GM06990 (cell line): ENCODE measurements around the gene RNPC3.
"Not testable (repeated sequence)": the region's sequence is repeated elsewhere in the genome, so short reads cannot be mapped to it uniquely, and the experiment has no call there.

Experiments
- DNase-seq: peaks from one replicate; pipeline ENCODE4 v3.0.0-alpha.2; 2011; ENCODE audit not compliant: insufficient read length; ENCODE audit errors: extremely low read depth
- H3K27me3 ChIP-seq: replicated peaks from 2 replicates; pipeline ENCODE4 v1.6.0; 2011; ENCODE audit warnings: low read length; ENCODE audit not compliant: control insufficient read depth, insufficient read depth
- H3K36me3 ChIP-seq: 2 replicates; pipeline ENCODE4 v1.5.1; 2011; ENCODE audit warnings: low read length; ENCODE audit not compliant: control insufficient read depth, insufficient read depth
- H3K4me3 ChIP-seq: replicated peaks from 2 replicates; pipeline ENCODE4 v1.5.1; 2011; ENCODE audit warnings: low read depth, mild to moderate bottlenecking, control low read depth, low read length
- TF ChIP-seq, protein P1 (sequence below): IDR thresholded peaks from 2 replicates; pipeline ENCODE4 v1.5.1; 2011; ENCODE audit warnings: low read length, control low read depth, mild to moderate bottlenecking, inconsistent platforms; ENCODE audit not compliant: insufficient read depth, poor library complexity, severe bottlenecking

Gene RNPC3

DNA sequence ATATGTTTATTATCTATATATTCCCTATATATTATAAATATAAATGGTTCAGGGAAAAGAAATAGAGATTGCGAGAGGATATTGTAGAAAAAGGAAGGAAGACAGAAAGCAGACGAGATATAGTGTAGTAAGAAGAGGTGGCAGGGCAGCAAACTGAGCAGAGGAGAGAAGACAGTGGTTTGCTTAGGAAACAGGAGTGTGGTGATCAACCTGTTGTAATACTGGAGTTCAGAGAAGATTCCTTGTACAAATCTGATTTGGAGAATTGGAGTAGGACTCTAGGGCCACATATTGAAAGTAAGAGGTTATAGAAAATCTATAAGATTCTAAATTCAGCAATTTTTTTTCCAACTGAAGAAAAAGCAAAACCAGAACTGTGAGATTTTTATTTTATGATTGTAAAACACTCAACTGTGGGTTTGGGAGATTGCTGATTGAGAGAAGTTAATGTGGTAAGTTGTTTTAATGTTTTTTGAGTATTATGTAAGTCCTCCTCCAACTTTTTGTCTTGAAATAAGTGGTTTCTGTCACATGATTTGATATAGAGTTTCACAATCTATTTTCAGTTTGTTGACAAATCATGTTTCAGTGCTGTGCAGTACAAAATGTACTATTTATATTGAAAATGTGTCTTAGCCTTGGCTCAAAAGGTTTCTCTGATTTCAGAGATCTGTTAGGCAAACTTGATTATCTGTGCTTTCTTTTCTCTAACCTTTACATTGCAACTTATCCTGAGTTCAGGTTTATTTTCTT is 36.3 kb downstream of the RNPC3 start:
- H3K36me3 ChIP-seq: no peaks in the 10 kb centered on the region
- no peaks in the 10 kb centered on the region for H3K27me3 ChIP-seq
- no peak overlapping the region for H3K4me3 ChIP-seq
- DNase-seq: peak; percentile 17
- TF ChIP-seq, protein P1, sequence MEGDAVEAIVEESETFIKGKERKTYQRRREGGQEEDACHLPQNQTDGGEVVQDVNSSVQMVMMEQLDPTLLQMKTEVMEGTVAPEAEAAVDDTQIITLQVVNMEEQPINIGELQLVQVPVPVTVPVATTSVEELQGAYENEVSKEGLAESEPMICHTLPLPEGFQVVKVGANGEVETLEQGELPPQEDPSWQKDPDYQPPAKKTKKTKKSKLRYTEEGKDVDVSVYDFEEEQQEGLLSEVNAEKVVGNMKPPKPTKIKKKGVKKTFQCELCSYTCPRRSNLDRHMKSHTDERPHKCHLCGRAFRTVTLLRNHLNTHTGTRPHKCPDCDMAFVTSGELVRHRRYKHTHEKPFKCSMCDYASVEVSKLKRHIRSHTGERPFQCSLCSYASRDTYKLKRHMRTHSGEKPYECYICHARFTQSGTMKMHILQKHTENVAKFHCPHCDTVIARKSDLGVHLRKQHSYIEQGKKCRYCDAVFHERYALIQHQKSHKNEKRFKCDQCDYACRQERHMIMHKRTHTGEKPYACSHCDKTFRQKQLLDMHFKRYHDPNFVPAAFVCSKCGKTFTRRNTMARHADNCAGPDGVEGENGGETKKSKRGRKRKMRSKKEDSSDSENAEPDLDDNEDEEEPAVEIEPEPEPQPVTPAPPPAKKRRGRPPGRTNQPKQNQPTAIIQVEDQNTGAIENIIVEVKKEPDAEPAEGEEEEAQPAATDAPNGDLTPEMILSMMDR: no peak

DNA sequence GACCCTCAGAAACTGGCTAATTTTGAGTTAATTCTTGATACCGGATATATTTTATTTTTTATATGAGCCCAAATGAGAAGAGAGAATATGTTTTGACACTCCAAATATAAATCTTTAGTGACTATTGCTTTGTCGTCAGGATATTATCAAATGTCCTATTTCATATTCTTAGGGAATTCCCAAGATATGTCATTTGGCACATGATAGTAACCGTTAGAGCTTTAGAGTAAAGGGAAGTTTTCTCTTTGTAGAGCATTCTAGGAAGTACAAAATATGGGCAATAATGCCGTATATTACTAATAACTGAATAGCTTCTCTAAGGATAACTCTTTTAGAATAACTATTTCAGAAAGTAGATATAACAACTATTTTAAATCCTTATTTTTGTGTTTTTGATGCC is 37.6 kb downstream of the RNPC3 start:
- Histone ChIP-seq H3K4me3 (no peak overlapping the region), H3K36me3 (no peaks in the 10 kb centered on the region), H3K27me3 (no peaks in the 10 kb centered on the region)
- TF ChIP-seq, protein P1: no peak
- no peak for DNase-seq

DNA sequence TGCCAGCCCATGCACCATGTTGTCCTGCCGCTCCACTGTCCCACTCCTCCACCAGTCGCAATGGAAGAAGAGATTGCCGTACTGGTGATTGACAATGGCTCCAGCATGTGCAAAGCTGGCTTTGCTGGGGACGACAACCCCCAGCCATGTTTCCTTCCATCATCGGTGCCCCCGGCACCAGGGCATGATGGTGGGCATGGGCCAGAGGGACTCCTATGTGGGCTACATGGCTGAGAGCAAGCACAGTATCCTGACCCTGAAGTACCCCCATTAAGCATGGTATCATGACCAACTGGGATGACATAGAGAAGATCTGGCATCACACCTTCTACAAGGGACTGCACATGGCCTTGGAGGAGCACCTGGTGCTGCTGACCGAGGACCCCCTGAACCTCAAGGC is 44.0 kb downstream of the RNPC3 start:
- no peak for DNase-seq
- Histone ChIP-seq H3K27me3 (no peaks in the 10 kb centered on the region), H3K36me3 (no peaks in the 10 kb centered on the region; the same call in 1 of the 2 replicates), H3K4me3 (no peak overlapping the region)
- TF ChIP-seq, protein P1: no peak

DNA sequence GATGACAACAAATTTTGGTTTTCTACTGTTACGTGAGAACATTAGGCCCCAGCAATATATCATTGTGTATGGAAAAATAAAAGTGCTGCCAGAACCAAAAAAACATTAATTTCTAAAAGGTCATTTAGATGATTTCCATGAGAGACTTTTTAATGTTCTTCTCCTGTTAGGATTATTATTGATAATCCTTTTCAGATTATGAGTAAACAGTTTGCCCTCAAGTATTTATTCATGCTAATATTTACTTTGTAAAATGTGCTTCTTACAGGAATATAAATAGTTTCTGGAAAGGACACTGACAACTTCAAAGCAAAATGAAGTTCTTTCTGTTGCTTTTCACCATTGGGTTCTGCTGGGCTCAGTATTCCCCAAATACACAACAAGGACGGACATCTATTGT is 45.8 kb downstream of the RNPC3 start, which contains the start of gene AMY2B:
TSS of gene AMY2B (plus strand) at position 301 of the 400 bp plus-strand sequence. CDS start at position 315, 14 bp downstream.
- not testable (repeated sequence) for H3K4me3 ChIP-seq, DNase-seq, H3K36me3 ChIP-seq, H3K27me3 ChIP-seq

DNA sequence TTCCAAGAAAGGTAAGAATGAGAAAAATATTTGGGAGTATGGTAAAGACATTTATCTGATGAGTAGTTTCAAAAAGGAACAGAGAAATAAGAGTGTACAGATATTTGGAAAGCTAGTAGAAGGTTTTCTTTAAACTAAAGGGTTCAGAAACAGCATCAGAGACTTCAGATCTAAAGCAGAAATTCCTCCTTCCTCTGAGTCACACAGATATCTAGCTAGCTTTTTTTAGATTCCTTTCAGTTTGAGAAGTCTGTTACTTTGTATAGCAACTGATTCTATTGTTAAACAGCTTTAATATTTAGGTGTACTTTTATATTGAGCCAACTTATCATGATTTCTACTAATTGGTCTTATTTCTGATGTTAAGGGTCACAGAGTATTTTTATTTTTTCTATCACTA is 50.6 kb downstream of the RNPC3 start:
- H3K4me3 ChIP-seq: no peak overlapping the region
- TF ChIP-seq, protein P1: no peak
- no peak for DNase-seq
- no peaks in the 10 kb centered on the region for H3K36me3 ChIP-seq
- no peaks in the 10 kb centered on the region for H3K27me3 ChIP-seq

DNA sequence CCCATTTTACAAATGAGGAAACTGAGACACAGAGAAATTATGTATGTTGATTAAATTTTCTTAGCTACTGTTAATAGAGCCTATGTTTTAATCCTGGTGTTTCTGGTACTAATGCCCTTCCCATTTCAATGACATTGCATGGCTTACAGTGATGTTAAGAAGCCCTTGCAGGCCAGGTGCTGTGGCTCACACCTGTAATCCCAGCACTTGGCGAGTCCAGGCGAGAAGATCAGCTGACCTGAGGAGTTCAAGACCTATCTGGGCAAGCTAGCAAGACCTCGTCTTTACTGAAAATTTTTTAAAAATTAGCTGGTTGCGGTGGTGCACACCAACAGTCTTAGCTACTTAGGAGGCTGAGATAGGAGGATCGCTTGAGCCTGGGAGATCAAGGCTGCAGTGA is 51.3 kb downstream of the RNPC3 start:
- H3K27me3 ChIP-seq, H3K36me3 ChIP-seq, DNase-seq, H3K4me3 ChIP-seq: not testable (repeated sequence)

DNA sequence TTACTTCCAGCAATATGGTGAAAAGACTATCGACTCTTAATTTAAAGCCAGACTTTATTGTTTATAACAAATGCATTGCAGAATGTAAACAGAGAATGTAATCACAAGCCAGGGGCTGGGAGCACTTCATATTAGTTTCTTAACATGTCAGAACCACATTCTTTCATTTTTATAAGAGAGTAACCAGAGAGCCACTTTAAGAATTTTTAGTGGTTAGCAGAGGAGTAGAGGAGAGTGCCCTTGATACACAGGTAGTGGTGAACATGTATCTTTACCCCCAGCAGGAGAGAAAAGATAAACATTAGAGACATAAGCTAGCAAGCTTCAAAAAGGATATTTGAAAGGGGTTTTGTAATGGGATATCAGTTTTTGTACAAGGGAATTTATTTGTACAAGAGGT is 57.0 kb downstream of the RNPC3 start:
- no peaks in the 10 kb centered on the region for H3K27me3 ChIP-seq
- no peak overlapping the region for H3K4me3 ChIP-seq
- no peak for DNase-seq
- H3K36me3 ChIP-seq: no peaks in the 10 kb centered on the region
- TF ChIP-seq, protein P1: no peak
